Stromal cell of bone marrow (primary cell): ENCODE data around the gene AANAT.

Experiments
- DNase-seq: peaks from one replicate; pipeline ENCODE4 v3.0.0-alpha.2; 2012; ENCODE audit warnings: low read depth

The AANAT gene

DNA sequence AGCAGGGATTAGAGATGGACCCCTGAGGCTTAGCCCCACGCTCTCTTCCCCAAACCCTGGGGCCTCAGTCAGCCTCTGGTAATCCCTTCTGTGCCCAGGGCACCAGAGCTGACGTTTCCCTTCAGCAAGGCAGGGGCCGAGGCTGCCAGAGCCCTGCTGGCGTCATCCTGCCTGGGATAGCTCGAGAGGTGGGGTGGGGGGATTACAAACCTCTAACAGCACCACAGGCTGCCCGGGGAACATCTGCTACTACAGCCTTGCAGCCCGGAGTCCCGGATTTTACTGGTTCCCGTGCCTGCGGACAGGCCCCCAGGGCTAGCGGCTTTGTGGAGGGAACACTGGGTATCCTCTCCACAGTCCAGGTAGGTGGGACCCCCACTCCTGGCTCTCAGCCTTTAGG is at the start of gene AANAT:
AANAT (plus strand) TSS at position 238 of the 400 bp plus-strand sequence. CDS start 1,144 bp downstream, outside the sequence.
- no peak for DNase-seq

- no peak for DNase-seq
Measured at GRCh38 chr17:76419576-76420260, 47.7 kb upstream of the AANAT start.

DNA sequence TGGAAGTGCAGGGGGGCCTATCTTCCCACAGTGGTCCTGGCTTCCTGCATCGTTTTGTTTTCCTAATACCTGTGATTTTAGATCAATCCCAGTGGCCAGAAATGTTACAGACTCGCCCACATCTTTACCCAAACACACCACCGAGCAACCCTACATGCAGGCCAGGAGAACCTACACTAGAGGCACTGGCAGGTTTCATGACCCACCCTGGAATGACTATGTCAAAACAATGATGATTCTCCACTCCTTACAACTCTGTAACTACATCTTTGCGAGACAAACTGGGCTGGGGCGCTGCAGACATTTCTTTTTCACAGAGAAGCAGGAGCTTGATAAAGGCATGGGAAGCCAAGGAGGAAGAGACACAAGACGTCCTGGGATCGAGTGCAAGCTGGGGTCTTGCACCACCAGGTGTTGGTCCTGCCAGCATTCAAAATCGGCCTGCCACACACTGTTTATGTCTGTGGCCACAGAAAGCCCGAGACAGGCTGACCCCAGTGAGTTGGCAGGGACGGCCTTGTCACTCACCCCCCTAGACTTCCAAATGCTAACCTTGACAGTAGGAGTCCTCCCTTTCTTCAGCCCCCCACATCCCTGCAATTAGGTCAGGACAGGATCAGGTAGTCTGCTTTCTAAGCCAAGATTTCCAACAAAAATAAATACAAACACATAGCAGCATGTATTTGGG is 46.9 kb upstream of the AANAT start:
- DNase-seq = no peak

- DNase-seq = no peak
Measured at GRCh38 chr17:76421044-76421407, 46.4 kb upstream of the AANAT start.

DNA sequence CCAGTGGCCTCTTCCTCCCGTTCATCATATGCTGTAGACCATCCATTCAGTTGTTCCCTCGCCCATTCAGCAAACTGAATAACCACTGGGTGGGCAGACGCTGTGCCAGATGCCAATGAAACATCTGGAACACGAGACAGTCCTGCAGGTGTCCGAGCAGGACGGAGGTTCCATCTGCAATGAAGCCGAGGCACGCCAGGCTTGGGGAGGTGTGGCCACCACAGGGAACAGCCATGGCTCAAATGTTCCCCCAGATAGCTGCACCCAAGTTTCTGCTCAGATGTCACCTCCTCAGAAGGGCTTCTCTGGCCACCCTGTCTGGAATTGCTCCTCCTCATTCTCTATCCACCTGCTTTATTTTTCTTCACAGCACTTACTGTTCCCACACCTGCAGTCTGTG is 45.0 kb upstream of the AANAT start:
- DNase-seq = no peak

DNA sequence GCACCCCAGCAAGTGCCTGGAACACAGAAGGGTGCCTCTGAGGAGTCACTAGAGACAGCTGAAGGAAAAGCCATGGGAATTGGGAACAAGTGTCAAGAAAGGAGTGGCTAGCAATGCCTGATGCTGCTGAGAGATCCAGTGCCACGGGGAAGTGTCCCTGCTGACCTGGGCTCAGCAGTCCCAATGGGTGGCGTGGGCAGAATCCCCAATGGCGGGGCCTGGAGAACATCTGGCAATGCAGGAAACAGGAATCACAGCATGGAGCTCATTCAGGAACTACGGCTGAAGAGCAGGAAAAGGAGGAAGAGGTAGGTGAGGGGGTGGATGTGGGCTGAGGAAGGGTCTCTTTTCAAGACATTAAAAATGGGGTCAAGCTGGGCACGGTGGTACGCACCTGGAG is 44.5 kb upstream of the AANAT start:
- DNase-seq = no peak

- DNase-seq = no peak
Measured at GRCh38 chr17:76426853-76427252, 40.5 kb upstream of the AANAT start.

GRCh38 chr17:76427501-76428231 is 39.7 kb upstream of the AANAT start:
- no peak for DNase-seq

- no peak for DNase-seq
Measured at GRCh38 chr17:76428511-76428910, 38.9 kb upstream of the AANAT start.

GRCh38 chr17:76431509-76431908 is 35.9 kb upstream of the AANAT start:
- DNase-seq = no peak

DNA sequence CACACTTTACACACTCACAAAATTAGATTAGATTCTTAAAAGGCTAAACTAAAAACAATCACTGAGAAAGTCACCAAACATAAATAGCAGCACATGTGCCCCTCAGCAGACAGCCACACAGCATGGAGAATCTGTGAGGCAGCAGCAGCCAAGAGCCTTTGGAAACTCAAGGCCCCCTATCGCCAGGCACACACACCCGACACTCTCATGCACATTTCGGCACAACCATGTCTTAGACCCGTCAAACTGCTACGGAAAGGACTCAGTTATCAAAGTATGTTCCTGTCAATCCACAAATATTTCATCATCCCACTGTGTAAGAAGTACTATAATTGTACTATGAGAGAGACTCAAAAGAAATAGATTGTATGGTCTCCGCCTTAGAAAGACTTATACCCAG is 35.4 kb upstream of the AANAT start:
- no peak for DNase-seq

GRCh38 chr17:76432712-76433336 is 34.6 kb upstream of the AANAT start:
- no peak for DNase-seq

- DNase-seq = no peak
Measured at GRCh38 chr17:76433693-76434092, 33.7 kb upstream of the AANAT start.

- no peak for DNase-seq
Measured at GRCh38 chr17:76434870-76435269, 32.5 kb upstream of the AANAT start.

DNA sequence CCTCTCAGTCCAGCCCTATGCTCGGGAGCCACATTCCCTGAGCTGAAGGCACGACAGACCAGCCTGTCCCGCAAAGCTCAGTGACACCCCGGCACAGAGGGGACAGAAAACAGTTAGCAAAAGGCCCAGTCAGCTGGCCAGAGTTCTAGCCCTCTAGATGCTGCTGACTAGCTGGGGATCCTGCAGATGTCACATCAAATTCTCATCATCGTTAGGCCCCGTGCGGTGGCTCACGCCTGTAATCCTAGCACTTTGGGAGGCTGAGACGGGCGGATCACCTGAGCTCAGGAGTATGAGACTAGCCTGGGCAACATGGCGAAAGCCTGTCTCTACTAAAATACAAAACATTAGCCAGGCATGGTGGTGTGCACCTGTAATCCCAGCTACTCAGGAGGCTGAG is 31.7 kb upstream of the AANAT start:
- no peak for DNase-seq

DNA sequence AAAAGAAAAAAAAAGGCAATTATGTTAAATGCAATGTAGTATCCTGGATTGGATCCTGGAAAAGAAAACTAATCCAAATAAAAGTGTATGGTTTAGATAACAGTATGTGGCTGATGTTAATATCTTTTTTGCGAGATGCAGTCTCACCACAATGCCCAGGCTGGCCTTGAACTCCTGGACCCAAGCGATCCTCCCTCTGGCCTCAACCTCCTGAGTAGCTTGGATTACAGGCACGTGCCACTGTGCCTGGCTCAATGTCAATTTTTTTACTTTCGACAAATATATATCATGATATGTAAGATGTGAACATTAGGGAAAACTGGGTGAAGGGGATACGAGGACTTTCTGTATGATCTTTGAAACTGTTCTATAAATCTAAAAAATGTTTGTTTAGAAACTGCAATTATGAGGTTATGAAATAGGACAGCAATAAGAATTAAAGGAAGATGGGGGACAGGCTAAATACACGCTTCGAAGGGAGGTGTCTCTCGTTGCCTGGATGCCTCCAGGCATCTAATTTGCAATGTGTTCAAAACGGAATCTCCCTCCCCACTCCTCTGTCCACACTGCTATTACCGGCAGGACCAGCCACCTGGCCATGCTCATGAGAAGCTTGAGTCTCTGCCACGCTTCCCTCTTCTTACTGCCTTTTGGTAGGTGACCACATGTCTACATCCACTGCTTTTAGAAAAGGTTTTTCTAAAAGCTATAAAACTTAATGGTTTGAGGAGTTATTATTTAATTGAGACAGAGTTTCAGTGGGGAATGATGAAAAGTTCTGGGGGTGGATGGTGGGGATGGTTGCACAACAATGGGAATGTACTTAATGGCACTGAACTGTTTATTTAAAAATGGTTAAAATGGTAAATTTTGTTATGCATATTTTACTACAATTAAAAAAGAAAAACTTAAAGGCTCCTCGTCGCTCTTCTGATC is 29.7 kb upstream of the AANAT start:
- DNase-seq = no peak

DNA sequence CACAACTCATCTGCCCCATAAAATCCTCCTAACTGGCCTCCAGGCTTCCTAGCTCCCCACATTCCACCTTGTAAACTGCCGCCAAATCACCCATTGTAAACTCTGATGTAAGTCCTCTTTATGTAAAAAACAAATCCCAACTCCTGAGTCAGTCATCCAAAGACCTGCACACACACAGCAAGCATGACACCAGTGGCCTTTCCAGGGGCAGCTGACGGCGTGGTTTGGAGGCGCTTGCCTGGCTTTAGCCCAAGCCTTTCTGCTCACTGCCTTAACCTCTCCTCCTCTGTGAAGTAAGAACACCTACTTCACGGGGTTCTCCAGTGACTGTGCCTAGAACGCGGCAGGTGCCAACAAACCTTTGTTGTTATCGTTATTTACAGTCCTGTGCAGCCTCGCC is 28.5 kb upstream of the AANAT start:
- DNase-seq = no peak

DNA sequence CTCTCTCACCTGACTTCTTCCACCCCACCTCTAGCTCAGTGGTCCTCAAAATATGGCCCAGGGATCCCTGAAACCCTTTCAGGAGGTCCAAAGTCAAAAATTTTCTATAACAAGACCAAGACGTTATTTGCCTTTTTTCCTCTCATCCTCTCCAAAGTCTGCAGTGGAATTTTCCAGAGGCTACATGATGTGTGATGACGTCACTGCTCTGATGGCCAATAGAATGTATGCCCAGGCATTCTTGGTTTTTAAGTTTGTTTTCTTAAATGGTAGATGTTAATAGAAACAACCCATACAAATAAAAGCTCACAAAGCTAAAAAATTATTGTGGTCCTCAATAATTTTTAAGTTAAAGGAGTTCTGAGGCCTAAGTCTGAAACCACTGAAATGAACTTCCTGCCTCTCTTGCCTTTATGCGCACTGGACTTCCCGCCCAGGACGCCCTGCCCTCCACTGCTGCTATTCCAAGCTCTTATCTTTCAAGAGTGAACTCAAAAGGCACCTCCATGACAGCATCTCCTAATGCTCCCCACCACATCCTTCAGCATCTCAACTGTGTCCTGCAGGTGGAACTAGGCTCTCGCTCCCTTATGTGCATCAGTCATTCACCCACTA is 28.0 kb upstream of the AANAT start:
- DNase-seq = no peak

DNA sequence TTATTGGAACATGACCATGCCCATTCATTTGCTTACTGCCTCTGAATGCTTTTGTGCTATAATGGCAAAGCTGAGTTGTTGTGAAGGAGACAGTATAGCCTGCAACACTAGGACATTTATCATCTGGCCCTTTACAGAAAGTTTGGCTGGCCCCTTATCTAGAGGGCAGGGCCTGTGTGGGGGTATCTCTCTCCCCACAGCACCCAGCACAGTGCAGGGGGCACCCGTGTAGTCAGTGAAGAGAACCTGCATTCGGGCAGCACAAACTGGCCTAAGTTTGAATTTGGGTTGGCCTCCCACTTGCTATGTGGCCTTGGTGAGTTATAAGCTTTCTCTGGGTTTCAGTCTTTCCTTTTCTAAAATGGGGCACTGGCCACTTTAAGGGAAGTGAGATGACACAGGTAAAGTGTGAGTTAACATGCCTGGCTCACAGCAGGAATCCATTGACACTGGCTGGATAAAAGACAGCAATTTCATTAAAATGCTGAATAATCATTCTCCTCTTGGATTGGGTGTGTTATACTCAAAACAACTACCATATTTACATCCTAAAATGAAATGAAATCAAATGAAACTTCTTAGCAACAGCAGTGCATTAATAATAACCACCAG is 26.5 kb upstream of the AANAT start:
- DNase-seq = no peak

DNA sequence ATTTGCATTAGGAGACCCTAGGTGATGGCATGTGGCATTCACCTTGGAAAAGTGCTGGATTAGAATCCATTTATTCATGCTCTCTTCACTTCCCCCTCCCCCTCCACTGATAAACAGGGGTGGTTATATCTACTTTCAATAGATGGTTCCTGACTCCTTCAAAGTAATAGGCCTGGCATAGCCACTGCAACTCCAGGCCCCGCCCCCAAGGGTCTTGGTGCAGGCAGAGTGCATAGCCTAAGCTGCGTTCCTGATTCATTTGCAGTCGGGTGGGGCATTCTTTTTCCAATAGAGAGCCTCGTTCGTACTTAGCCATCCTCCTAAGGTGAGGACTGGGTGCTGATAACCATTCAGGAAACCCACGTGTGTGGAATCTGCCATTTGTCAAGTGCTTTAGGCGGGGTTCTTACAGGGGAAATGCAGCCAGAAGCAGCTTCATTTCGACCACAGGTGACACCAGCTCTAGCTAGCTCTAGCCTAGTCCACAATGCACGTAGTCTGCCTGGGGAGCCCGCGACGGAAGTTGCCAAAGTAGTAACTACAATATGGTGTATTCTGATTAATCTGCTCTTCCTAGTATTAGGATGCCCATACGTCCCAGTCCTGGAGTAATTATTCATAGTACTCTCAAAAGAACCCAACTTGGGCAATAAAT is 25.6 kb upstream of the AANAT start:
- DNase-seq = no peak
